HEK293 (cell line): ENCODE data around the gene TBC1D22A.

Experiments
- CTCF ChIA-PET: fragments of 350-600 bp; formaldehyde crosslinking; extraction: SDS; loops from one replicate; lab custom pipeline; 2021; ENCODE audit warnings: antibody characterized with exemption; lab: Yijun Ruan, JAX
- POLR2A ChIA-PET: fragments of 300-600 bp; formaldehyde crosslinking; extraction: SDS; loops from one replicate; lab custom pipeline; 2020; ENCODE audit warnings: antibody characterized with exemption, inconsistent platforms; lab: Yijun Ruan, JAX
- H3K27ac ChIP-seq: fragments of 200-500 bp; sonication (Bioruptor generic); 2 replicates; pipeline ENCODE4 v1.5.1; 2014; ENCODE audit warnings: low read depth, low read length, control low read depth, inconsistent platforms; ENCODE audit errors: extremely low read depth
- H3K36me3 ChIP-seq, 2 experiments: fragments of 200-500 bp in 1 of 2; sonication (Bioruptor generic) in 1 of 2; 1 replicate in 1 of 2; 2 replicates in 1 of 2; pipeline ENCODE4 v1.5.1; 2014 to 2017; ENCODE audit warnings: inconsistent platforms in 2 of 2, low read length in 2 of 2; ENCODE audit not compliant: control insufficient read depth in 2 of 2, insufficient read depth in 1 of 2
- H3K4me1 ChIP-seq: fragments of 200-500 bp; sonication (Bioruptor generic); 2 replicates; pipeline ENCODE4 v1.5.1; 2014; ENCODE audit warnings: mild to moderate bottlenecking, low read length, inconsistent platforms; ENCODE audit not compliant: control insufficient read depth, insufficient read depth
- H3K4me3 ChIP-seq: 2 replicates; pipeline ENCODE4 v1.5.1; 2011; ENCODE audit warnings: low read depth, mild to moderate bottlenecking, control low read depth, low read length, moderate library complexity
- H3K9me3 ChIP-seq: fragments of 200-500 bp; sonication (Bioruptor generic); 2 replicates; pipeline ENCODE4 v1.5.1; 2014; ENCODE audit warnings: low read depth, low read length, inconsistent platforms; ENCODE audit not compliant: control insufficient read depth, insufficient read depth
- INSM2 ChIP-seq: fragments of 450-650 bp; formaldehyde crosslinking; IDR thresholded peaks from 2 replicates; pipeline ENCODE4 v1.5.1; 2016; ENCODE audit warnings: missing biosample characterization, missing genetic modification characterization
- WT1 ChIP-seq: fragments of 450-650 bp; formaldehyde crosslinking; IDR thresholded peaks from 2 replicates; pipeline ENCODE4 v1.5.1; 2016; ENCODE audit warnings: missing biosample characterization, missing genetic modification characterization
- ZBTB21 ChIP-seq: fragments of 450-650 bp; formaldehyde crosslinking; IDR thresholded peaks from 2 replicates; pipeline ENCODE4 v1.5.1; 2017; ENCODE audit warnings: missing biosample characterization, missing genetic modification characterization
- ZFP69B ChIP-seq: fragments of 450-650 bp; formaldehyde crosslinking; IDR thresholded peaks from 2 replicates; pipeline ENCODE4 v1.5.1; 2016; ENCODE audit warnings: missing biosample characterization, missing genetic modification characterization
- ZNF132 ChIP-seq: fragments of 450-650 bp; formaldehyde crosslinking; IDR thresholded peaks from 2 replicates; pipeline ENCODE4 v1.5.1; 2017; ENCODE audit warnings: missing biosample characterization, missing genetic modification characterization, borderline replicate concordance
- ZNF146 ChIP-seq: fragments of 450-650 bp; formaldehyde crosslinking; IDR thresholded peaks from 2 replicates; pipeline ENCODE4 v1.5.1; 2016; ENCODE audit warnings: missing biosample characterization, missing genetic modification characterization
- ZNF169 ChIP-seq: fragments of 450-650 bp; formaldehyde crosslinking; IDR thresholded peaks from 2 replicates; pipeline ENCODE4 v1.5.1; 2016; ENCODE audit warnings: missing biosample characterization, missing genetic modification characterization
- ZNF174 ChIP-seq: fragments of 450-650 bp; formaldehyde crosslinking; IDR thresholded peaks from 2 replicates; pipeline ENCODE4 v1.5.0; 2017; ENCODE audit warnings: missing biosample characterization, mild to moderate bottlenecking, missing genetic modification characterization
- ZNF24 ChIP-seq: fragments of 450-650 bp; formaldehyde crosslinking; IDR thresholded peaks from 2 replicates; pipeline ENCODE4 v1.5.1; 2016; ENCODE audit warnings: missing biosample characterization, missing genetic modification characterization
- ZNF266 ChIP-seq: fragments of 450-650 bp; formaldehyde crosslinking; IDR thresholded peaks from 2 replicates; pipeline ENCODE4 v1.5.1; 2016; ENCODE audit warnings: missing biosample characterization, missing genetic modification characterization, low read depth
- ZNF426 ChIP-seq: fragments of 450-650 bp; formaldehyde crosslinking; IDR thresholded peaks from 2 replicates; pipeline ENCODE4 v1.5.1; 2017; ENCODE audit warnings: missing biosample characterization, missing genetic modification characterization, mild to moderate bottlenecking, inconsistent platforms, moderate library complexity
- ZNF48 ChIP-seq: fragments of 450-650 bp; formaldehyde crosslinking; IDR thresholded peaks from 2 replicates; pipeline ENCODE4 v1.5.1; 2016; ENCODE audit warnings: missing biosample characterization, missing genetic modification characterization
- ZNF521 ChIP-seq: fragments of 450-650 bp; formaldehyde crosslinking; IDR thresholded peaks from 2 replicates; pipeline ENCODE4 v1.5.1; 2017; ENCODE audit warnings: missing biosample characterization, mild to moderate bottlenecking, missing genetic modification characterization
- ZNF529 ChIP-seq: fragments of 450-650 bp; formaldehyde crosslinking; IDR thresholded peaks from 2 replicates; pipeline ENCODE4 v1.5.1; 2017; ENCODE audit warnings: missing genetic modification characterization, missing biosample characterization; ENCODE audit not compliant: insufficient replicate concordance
- ZNF558 ChIP-seq: fragments of 450-650 bp; formaldehyde crosslinking; IDR thresholded peaks from 2 replicates; pipeline ENCODE4 v1.5.1; 2016; ENCODE audit warnings: missing biosample characterization, missing genetic modification characterization
- ZNF629 ChIP-seq: fragments of 450-650 bp; formaldehyde crosslinking; IDR thresholded peaks from 2 replicates; pipeline ENCODE4 v1.5.1; 2017; ENCODE audit warnings: missing biosample characterization, missing genetic modification characterization
- ZNF701 ChIP-seq: fragments of 450-650 bp; formaldehyde crosslinking; IDR thresholded peaks from 2 replicates; pipeline ENCODE4 v1.5.1; 2016; ENCODE audit warnings: missing biosample characterization, missing genetic modification characterization
- ZNF776 ChIP-seq: fragments of 450-650 bp; formaldehyde crosslinking; IDR thresholded peaks from 2 replicates; pipeline ENCODE4 v1.5.0; 2017; ENCODE audit warnings: missing biosample characterization, missing genetic modification characterization, borderline replicate concordance
- ZNF830 ChIP-seq: fragments of 450-650 bp; IDR thresholded peaks from 2 replicates; pipeline ENCODE4 v1.5.0; 2018; ENCODE audit warnings: missing biosample characterization, missing genetic modification characterization, low read depth, mild to moderate bottlenecking, moderate library complexity
- ZNF843 ChIP-seq: fragments of 450-650 bp; formaldehyde crosslinking; IDR thresholded peaks from 2 replicates; pipeline ENCODE4 v1.5.1; 2016; ENCODE audit warnings: missing biosample characterization, missing genetic modification characterization
- TF ChIP-seq, protein P1 (sequence below): fragments of 450-650 bp; formaldehyde crosslinking; IDR thresholded peaks from 2 replicates; pipeline ENCODE4 v1.5.1; 2016; ENCODE audit warnings: missing biosample characterization, missing genetic modification characterization
- TF ChIP-seq, protein P2 (sequence below): fragments of 450-650 bp; formaldehyde crosslinking; IDR thresholded peaks from 2 replicates; pipeline ENCODE4 v1.5.1; 2017; ENCODE audit warnings: missing biosample characterization, missing genetic modification characterization

Gene TBC1D22A

DNA sequence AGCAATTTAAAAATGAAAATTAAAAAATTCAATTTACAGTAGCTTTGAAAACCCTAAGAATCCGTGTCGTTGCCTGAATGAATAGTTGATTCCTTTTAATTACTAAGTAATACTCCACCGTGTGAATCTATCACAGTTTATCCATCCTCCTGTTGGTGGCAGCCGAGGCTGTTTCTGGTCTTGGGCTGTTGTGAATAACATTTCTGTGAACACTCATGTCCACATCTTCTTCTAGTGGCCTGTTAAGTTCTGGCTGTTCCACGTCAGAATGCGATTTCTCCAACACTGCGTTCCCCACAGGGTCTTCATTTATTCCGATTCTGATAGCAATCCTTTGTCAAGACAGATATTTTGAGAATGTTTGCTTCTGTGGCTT, 223.0 kb downstream of the TBC1D22A start (continued):
- no peak for TF ChIP-seq ZNF169 (tag by site-specific recombination)

GRCh38 chr22:46986788-46987187, 224.3 kb downstream of the TBC1D22A start:
- TF ChIP-seq ZNF132 (no peak), ZNF174 (tag by site-specific recombination) (no peak), ZNF701 (tag by site-specific recombination) (no peak), ZNF776 (tag by site-specific recombination) (no peak), ZBTB21 (tag by site-specific recombination) (no peak), ZNF426 (tag by site-specific recombination) (no peak), ZNF48 (tag by site-specific recombination) (no peak)
- TF ChIP-seq, protein P1, sequence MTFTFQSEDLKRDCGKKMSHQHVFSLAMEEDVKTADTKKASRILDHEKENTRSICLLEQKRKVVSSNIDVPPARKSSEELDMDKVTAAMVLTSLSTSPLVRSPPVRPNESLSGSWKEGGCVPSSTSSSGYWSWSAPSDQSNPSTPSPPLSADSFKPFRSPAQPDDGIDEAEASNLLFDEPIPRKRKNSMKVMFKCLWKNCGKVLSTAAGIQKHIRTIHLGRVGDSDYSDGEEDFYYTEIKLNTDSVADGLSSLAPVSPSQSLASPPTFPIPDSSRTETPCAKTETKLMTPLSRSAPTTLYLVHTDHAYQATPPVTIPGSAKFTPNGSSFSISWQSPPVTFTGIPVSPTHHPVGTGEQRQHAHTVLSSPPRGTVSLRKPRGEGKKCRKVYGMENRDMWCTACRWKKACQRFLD (tag by site-specific recombination): no peak
- ChIA-PET CTCF (interaction anchor here (0.5 kb wide), 1 partner anchor 33 kb away, joined by 3 read pairs; no protein-coding TSS in a partner anchor), POLR2A (no interaction called here)
- Histone ChIP-seq H3K36me3 (peaks cover 0 to 15% of the 10 kb centered on the region in 2 experiments; a peak in 1 of 3 replicates), H3K27ac (no peak overlapping the region), H3K4me3 (no peak overlapping the region), H3K4me1 (no peaks in the 10 kb centered on the region), H3K9me3 (no peaks in the 10 kb centered on the region)

GRCh38 chr22:46990937-46991550, 228.6 kb downstream of the TBC1D22A start:
- Histone ChIP-seq H3K27ac (no peak overlapping the region), H3K4me3 (no peak overlapping the region), H3K36me3 (peaks cover 0 to 19% of the 10 kb centered on the region in 2 experiments; a peak in 1 of 3 replicates)
- CTCF ChIA-PET: no interaction called here
- TF ChIP-seq ZNF629 (tag by site-specific recombination): no peak
- TF ChIP-seq WT1: no peak
- TF ChIP-seq ZNF558: no peak
- TF ChIP-seq ZNF521 (tag by site-specific recombination): no peak
- no peak for TF ChIP-seq ZNF529
- no peak for TF ChIP-seq ZNF843 (tag by site-specific recombination)
- TF ChIP-seq, all 188 proteins: peak for 0
- POLR2A ChIA-PET: no interaction called here
- H3K9me3 ChIP-seq: no peaks in the 10 kb centered on the region
- H3K4me1 ChIP-seq: no peaks in the 10 kb centered on the region; the same call in 1 of the 2 replicates

- H3K36me3 ChIP-seq: peaks cover 0 to 19% of the 10 kb centered on the region in 2 experiments; a peak in 1 of 3 replicates
- no peak overlapping the region for H3K27ac ChIP-seq
- ChIA-PET CTCF (no interaction called here), POLR2A (no interaction called here)
- H3K9me3 ChIP-seq: no peaks in the 10 kb centered on the region
- no peak overlapping the region for H3K4me3 ChIP-seq
- no peaks in the 10 kb centered on the region; the same call in 1 of the 2 replicates for H3K4me1 ChIP-seq
- TF ChIP-seq ZNF24 (tag by site-specific recombination) (no peak), ZFP69B (tag by site-specific recombination) (no peak), ZNF146 (tag by site-specific recombination) (no peak), INSM2 (no peak), ZNF830 (no peak), ZNF266 (tag by site-specific recombination) (no peak)
- TF ChIP-seq, protein P2, sequence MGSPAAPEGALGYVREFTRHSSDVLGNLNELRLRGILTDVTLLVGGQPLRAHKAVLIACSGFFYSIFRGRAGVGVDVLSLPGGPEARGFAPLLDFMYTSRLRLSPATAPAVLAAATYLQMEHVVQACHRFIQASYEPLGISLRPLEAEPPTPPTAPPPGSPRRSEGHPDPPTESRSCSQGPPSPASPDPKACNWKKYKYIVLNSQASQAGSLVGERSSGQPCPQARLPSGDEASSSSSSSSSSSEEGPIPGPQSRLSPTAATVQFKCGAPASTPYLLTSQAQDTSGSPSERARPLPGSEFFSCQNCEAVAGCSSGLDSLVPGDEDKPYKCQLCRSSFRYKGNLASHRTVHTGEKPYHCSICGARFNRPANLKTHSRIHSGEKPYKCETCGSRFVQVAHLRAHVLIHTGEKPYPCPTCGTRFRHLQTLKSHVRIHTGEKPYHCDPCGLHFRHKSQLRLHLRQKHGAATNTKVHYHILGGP: no peak
These were observed 229.2 kb downstream of the TBC1D22A start for GRCh38 chr22:46991666-46992065.
